GM12878 (cell line): ENCODE measurements around the gene OR51B4. TPM values are rescaled to one million over a fixed set of nuclear protein-coding genes. Genes with fewer than 3 reads are reported as not detected.
"Not testable (repeated sequence)": the region's sequence is repeated elsewhere in the genome, so short reads cannot be mapped to it uniquely, and the experiment has no call there.

Experiments used
- ATAC-seq: fragments of 200-7000 bp; cut with Tn5 transposase; 3 replicates; pipeline ENCODE4 v1.9.1; 2020; ENCODE audit warnings: mild to moderate bottlenecking, moderate library complexity
- BruUV-seq: library from RNA; stranded (reverse); fragments of 400-500 nt; replicated peaks from 2 replicates; lab custom pipeline; 2021; lab: Mats Ljungman, UMichigan
- CTCF ChIA-PET: fragments of 300-600 bp; sonication (Branson Sonifier 250); formaldehyde crosslinking; extraction: SDS; loops from one replicate; lab custom pipeline; 2021; ENCODE audit warnings: inconsistent platforms; lab: Yijun Ruan, JAX
- POLR2A ChIA-PET: fragments of 350-600 bp; formaldehyde crosslinking; extraction: SDS; loops from one replicate; lab custom pipeline; 2021; ENCODE audit warnings: inconsistent platforms; lab: Charles Lee
- RAD21 ChIA-PET: fragments of 300-600 bp; sonication (Branson Sonifier 250); formaldehyde crosslinking; loops from one replicate; lab custom pipeline; 2023; ENCODE audit warnings: antibody characterized with exemption; ENCODE audit not compliant: unreplicated experiment; lab: Charles Lee
- SMC1A ChIA-PET: fragments of 300-600 bp; sonication (Branson Sonifier 250); formaldehyde crosslinking; loops from one replicate; lab custom pipeline; 2023; ENCODE audit not compliant: unreplicated experiment, uncharacterized antibody; lab: Charles Lee
- DNase-seq: peaks from one replicate; pipeline ENCODE4 v3.0.0-alpha.2; 2011; ENCODE audit warnings: low read depth, low spot score
- FAIRE-seq: peaks from 3 replicates; lab custom pipeline; 2011; peaks lifted over from hg19 to GRCh38; lab: Jason Lieb, UNC
- H2AFZ ChIP-seq: 2 replicates; pipeline ENCODE4 v1.6.0; 2011; ENCODE audit warnings: low read depth, low read length, control low read depth; ENCODE audit not compliant: control insufficient read depth
- H3K27ac ChIP-seq: 2 replicates; pipeline ENCODE4 v1.5.1; 2011; ENCODE audit warnings: control low read depth; ENCODE audit not compliant: control insufficient read depth, insufficient read depth
- H3K27me3 ChIP-seq, 2 experiments: replicated peaks in 1 of 2; 2 replicates each; pipeline versions ENCODE4 v1.6.0 to v1.6.1; 2011; ENCODE audit warnings: low read length in 1 of 2; ENCODE audit not compliant: control insufficient read depth in 2 of 2, insufficient read depth in 2 of 2
- H3K36me3 ChIP-seq, 2 experiments: 2 replicates each; pipeline ENCODE4 v1.5.1; 2011; ENCODE audit warnings: low read length in 1 of 2; ENCODE audit not compliant: control insufficient read depth in 2 of 2, insufficient read depth in 2 of 2
- H3K4me1 ChIP-seq: 2 replicates; pipeline ENCODE4 v1.6.1; 2011; ENCODE audit warnings: mild to moderate bottlenecking, low read length, moderate library complexity, mixed read lengths; ENCODE audit not compliant: control insufficient read depth, insufficient read depth
- H3K4me2 ChIP-seq: 2 replicates; pipeline ENCODE4 v1.6.0; 2011; ENCODE audit warnings: control low read depth; ENCODE audit not compliant: control insufficient read depth, insufficient read depth
- H3K4me3 ChIP-seq: fragments of 200-600 bp; sonication (generic); 2 replicates; pipeline ENCODE4 v1.5.1; 2016
- H3K79me2 ChIP-seq: 2 replicates; pipeline ENCODE4 v1.6.0; 2011; ENCODE audit warnings: low read length; ENCODE audit not compliant: control insufficient read depth, insufficient read depth
- H3K9ac ChIP-seq: 2 replicates; pipeline ENCODE4 v1.8.0; 2011; ENCODE audit warnings: low read length, control low read depth, mixed read lengths; ENCODE audit not compliant: control insufficient read depth, insufficient read depth
- H3K9me3 ChIP-seq: replicated peaks from 3 replicates; pipeline ENCODE4 v1.5.1; 2011; ENCODE audit warnings: mild to moderate bottlenecking, low read length; ENCODE audit not compliant: control insufficient read depth, insufficient read depth
- H4K20me1 ChIP-seq: 2 replicates; pipeline ENCODE4 v1.6.0; 2011; ENCODE audit not compliant: control insufficient read depth, insufficient read depth
- GATAD2B ChIP-seq: fragments of 450-650 bp; conservative IDR thresholded peaks from 2 replicates; pipeline ENCODE4 v1.6.1; 2017; ENCODE audit warnings: low read depth, mild to moderate bottlenecking, moderate library complexity
- RAD51 ChIP-seq: fragments of 450-650 bp; IDR thresholded peaks from 2 replicates; pipeline ENCODE4 v1.6.1; 2016; ENCODE audit warnings: moderate library complexity, mild to moderate bottlenecking, inconsistent platforms
- RB1 ChIP-seq: fragments of 450-650 bp; formaldehyde crosslinking; IDR thresholded peaks from 2 replicates; pipeline ENCODE4 v1.6.1; 2017; ENCODE audit warnings: mild to moderate bottlenecking, borderline replicate concordance
- WGBS: methylation state at CpG from one replicate; pipeline ENCODE4 v1.1.6; 2016; ENCODE audit warnings: low lambda C conversion rate; ENCODE audit not compliant: insufficient replicate concordance, insufficient coverage; ENCODE audit errors: missing lambda C conversion rate; 5-methylcytosine and 5-hydroxymethylcytosine counted together
- in situ Hi-C: fragments of 300-500 bp; cut with MboI; formaldehyde crosslinking; loops from 9 replicates; pipeline ENCODE4 v1.14.3; 2018; ENCODE audit warnings: mixed read lengths
- intact Hi-C: fragments of 100-400 bp; cut with micrococcal nuclease; formaldehyde crosslinking; loops from one replicate; pipeline ENCODE4 v1.14.2; 2022; ENCODE audit not compliant: unreplicated experiment
- polyA plus RNA-seq, 11 experiments: library from polyadenylated mRNA; depleted of rRNA in 4 of 11; unstranded in 6 of 11; stranded (reverse) in 5 of 11; fragments of >200 nt; fragmentation: Nextera tagmentation in 4 of 11; fragmentation: Illumina TruSeq in 1 of 11; extraction: Ambion mirVana in 4 of 11; extraction: Trizol in 1 of 11; gene quantifications; 1 replicate in 1 of 11; 2 replicates in 10 of 11; pipeline versions ENCODE4 v1.2.1 to v1.2.3, GENCODE V29; 2011 to 2016; ENCODE audit warnings: inconsistent platforms in 2 of 11, missing spikeins in 2 of 11, low read depth in 1 of 11
- total RNA-seq, 4 experiments: library from RNA; depleted of rRNA in 3 of 4; stranded (reverse); fragments of >200 nt in 3 of 4; fragmentation: Illumina TruSeq in 1 of 4; extraction: Trizol in 1 of 4; gene quantifications; 2 replicates each; pipeline versions ENCODE4 v1.2.1 to v1.2.3, GENCODE V29; 2013 to 2021

Gene OR51B4
- total and polyA plus RNA-seq, 10 of the 15 experiments (the other 5 are each of a cell fraction or from before 2014, with no cell fraction given) = 0.23 to 2.1 TPM; not detected in 8

GRCh38 chr11:5317292-5317691 is 15.5 kb upstream of the OR51B4 start:
- FAIRE-seq = no peak
- ChIA-PET SMC1A (interaction anchor here (1.1 kb wide), 1 partner anchor 11 kb away, joined by 3 read pairs; no protein-coding TSS in a partner anchor), RAD21 (interaction anchor here (0.9 kb wide), 1 partner anchor 573 kb away, joined by 3 read pairs; no protein-coding TSS in a partner anchor), POLR2A (no interaction called here), CTCF (no interaction called here)
- DNase-seq = no peak
- Histone ChIP-seq H3K4me3 (no peak overlapping the region), H3K27ac (no peak overlapping the region), H3K4me2 (no peak overlapping the region), H3K4me1 (no peaks in the 10 kb centered on the region), H2AFZ (no peak overlapping the region), H3K36me3 (no peaks in the 10 kb centered on the region), H3K27me3 (no peaks in the 10 kb centered on the region; a peak in 1 of 4 replicates), H3K9ac (no peak overlapping the region), H3K79me2 (no peaks in the 10 kb centered on the region), H3K9me3 (no peaks in the 10 kb centered on the region), H4K20me1 (no peaks in the 10 kb centered on the region)
- ATAC-seq = no peak
- TF ChIP-seq GATAD2B = no peak
- TF ChIP-seq RAD51 = no peak
- no peak for TF ChIP-seq RB1
- in situ Hi-C loops (no loop called here), intact Hi-C loops (no loop called here)
- 33% methylated on average over 5 of the region's 5 CpGs for WGBS
- BruUV-seq = no TSS peak

DNA sequence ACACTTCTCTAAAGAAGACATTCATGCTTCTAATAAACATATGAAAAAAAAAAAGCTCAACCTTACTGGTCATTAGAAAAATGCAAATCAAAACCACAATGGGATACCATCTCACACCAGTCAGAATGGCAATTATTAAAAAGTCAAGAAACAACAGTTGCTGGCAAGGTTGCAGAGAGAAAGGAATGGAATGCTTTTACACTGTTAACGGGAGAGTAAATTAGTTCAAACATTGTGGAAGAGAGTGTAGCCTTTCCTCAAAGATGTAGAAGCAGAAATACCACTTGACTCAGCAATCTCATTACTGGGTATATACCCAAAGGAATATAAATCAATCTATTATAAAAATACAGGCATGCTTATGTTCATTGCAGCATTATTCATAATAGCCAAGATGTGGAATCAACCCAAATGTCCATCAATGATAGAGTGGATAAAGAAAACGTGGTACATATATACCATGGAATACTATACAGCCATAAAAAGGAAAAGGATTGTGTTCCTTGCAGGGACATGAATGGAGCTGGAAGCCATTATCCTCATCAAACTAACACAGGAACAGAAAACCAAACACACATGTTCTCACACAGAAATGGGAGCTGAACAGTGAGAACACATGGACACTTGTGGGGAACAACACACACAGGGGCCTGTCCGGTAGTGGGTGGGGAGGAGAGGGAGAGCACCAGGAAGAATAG is 11.7 kb upstream of the OR51B4 start:
- H3K4me3 ChIP-seq, H3K36me3 ChIP-seq, H4K20me1 ChIP-seq, H3K79me2 ChIP-seq, ATAC-seq, H2AFZ ChIP-seq, H3K9me3 ChIP-seq, in situ Hi-C loops, H3K27ac ChIP-seq, BruUV-seq, DNase-seq, H3K27me3 ChIP-seq, FAIRE-seq, H3K4me2 ChIP-seq, intact Hi-C loops, H3K9ac ChIP-seq, RAD21 ChIA-PET, H3K4me1 ChIP-seq, POLR2A ChIA-PET, SMC1A ChIA-PET: not testable (repeated sequence)
- CTCF ChIA-PET = interaction anchor here (0.6 kb wide), 1 partner anchor 690 kb away, joined by 3 read pairs; no protein-coding TSS in a partner anchor
- 47% methylated on average over 3 of the region's 3 CpGs for WGBS
